Testis (tissue), 3 donors: ENCODE results near the gene HUNK. TPM values are rescaled to one million over a fixed set of nuclear protein-coding genes. Genes with fewer than 3 reads are reported as not detected.

Experiments
- DNase-seq: peaks from one replicate; pipeline ENCODE4 v3.0.0-alpha.2; 2019
- H3K27ac ChIP-seq, 2 donors: fragments of 200-600 bp; sonication (generic); one replicate each; pipeline ENCODE4 v1.5.1; 2019
- H3K27me3 ChIP-seq: fragments of 200-600 bp; sonication (generic); one replicate; pipeline ENCODE4 v1.5.1; 2019
- H3K36me3 ChIP-seq: fragments of 200-600 bp; sonication (generic); one replicate; pipeline ENCODE4 v1.5.1; 2017; ENCODE audit warnings: low read depth; ENCODE audit errors: missing control alignments
- H3K4me1 ChIP-seq: fragments of 200-600 bp; sonication (generic); one replicate; pipeline ENCODE4 v1.5.1; 2019
- H3K4me3 ChIP-seq, 2 donors: fragments of 200-600 bp; sonication (generic); one replicate each; pipeline ENCODE4 v1.5.1; 2017 to 2019
- H3K9me3 ChIP-seq: fragments of 200-600 bp; sonication (generic); one replicate; pipeline ENCODE4 v1.5.1; 2017
- CTCF ChIP-seq, 3 experiments: fragments of 450-650 bp in 2 of 3; fragments of 200-600 bp in 1 of 3; sonication (generic) in 1 of 3; IDR thresholded peaks; one replicate each; pipeline ENCODE4 v1.5.1; 2016 to 2019; ENCODE audit warnings: antibody characterized with exemption in 3 of 3, mild to moderate bottlenecking in 2 of 3, moderate library complexity in 1 of 3
- POLR2A ChIP-seq: fragments of 450-650 bp; IDR thresholded peaks from one replicate; pipeline ENCODE4 v1.6.1; 2017; ENCODE audit warnings: antibody characterized with exemption, mild to moderate bottlenecking, moderate library complexity
- WGBS, 2 donors: methylation state at CpG; one replicate each; pipeline ENCODE4 v1.1.5; 2018; 5-methylcytosine and 5-hydroxymethylcytosine counted together
- intact Hi-C: fragments of 100-400 bp; cut with DNase I; formaldehyde crosslinking; loops from one replicate; pipeline ENCODE4 v1.15.1; 2023; ENCODE audit warnings: low total_unique reads
- polyA plus RNA-seq: library from polyadenylated mRNA; stranded (reverse); fragments of 350-450 nt; fragmentation: Illumina TruSeq; extraction: RNeasy Lipid Tissue Mini Kit (QIAGEN cat#74804); gene quantifications from one replicate; pipeline ENCODE4 v1.2.3, GENCODE V29; 2014; ENCODE audit warnings: low read depth, low replicate concordance; ENCODE audit not compliant: insufficient read depth
- total RNA-seq, 2 donors: library from RNA; depleted of rRNA; stranded (reverse); fragments of >200 nt; gene quantifications; one replicate each; pipeline ENCODE4 v1.2.3, GENCODE V29; 2016

Gene HUNK
- total and polyA plus RNA-seq, 3 donors from 2014 or later, result 2.1 to 7.6 (median 6.8) TPM

GRCh38 chr21:31922881-31923280 is 50.1 kb downstream of the HUNK start:
- intact Hi-C loops, result no loop called here
- Histone ChIP-seq H3K4me3 (no peak overlapping the region), H3K36me3 (no peaks in the 10 kb centered on the region), H3K27ac (no peak overlapping the region), H3K9me3 (no peaks in the 10 kb centered on the region), H3K4me1 (no peaks in the 10 kb centered on the region), H3K27me3 (no peaks in the 10 kb centered on the region)
- 93% methylated on average over 10 of the region's 10 CpGs for WGBS, 2 donors
- DNase-seq, result no peak
- no peak for TF ChIP-seq CTCF (IDR thresholded peaks at IDR 0.05)
- TF ChIP-seq POLR2A, result no peak

DNA sequence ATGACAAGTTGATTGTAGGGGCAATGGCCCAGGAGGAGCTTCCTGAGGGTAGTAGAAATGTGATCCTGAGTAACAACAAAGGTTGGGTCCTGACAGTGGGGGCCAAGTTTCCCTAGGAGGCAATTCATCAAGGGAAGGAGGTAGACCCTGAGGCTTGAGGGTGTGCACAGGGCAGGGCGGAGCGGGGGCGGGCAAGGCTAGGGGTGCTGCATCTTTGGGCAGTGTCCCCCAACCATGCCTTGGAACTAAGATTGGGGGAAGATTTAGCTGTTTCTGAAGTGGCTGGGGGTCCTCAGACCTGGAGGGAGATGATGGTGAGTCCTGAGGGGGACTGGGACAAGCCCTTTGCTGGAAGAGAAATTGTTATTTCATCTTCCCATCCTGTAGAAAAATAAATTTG is 50.9 kb downstream of the HUNK start:
- intact Hi-C loops, result no loop called here
- H3K4me3 ChIP-seq, result no peak overlapping the region
- no peaks in the 10 kb centered on the region for H3K36me3 ChIP-seq
- H3K27me3 ChIP-seq, result no peaks in the 10 kb centered on the region
- no peaks in the 10 kb centered on the region for H3K4me1 ChIP-seq
- WGBS, 2 donors, result 88 to 95% methylated on average over 3 of the region's 3 CpGs
- TF ChIP-seq POLR2A (no peak), CTCF (IDR thresholded peaks at IDR 0.05) (no peak)
- DNase-seq, result no peak
- no peak overlapping the region for H3K27ac ChIP-seq
- no peaks in the 10 kb centered on the region for H3K9me3 ChIP-seq

GRCh38 chr21:31924548-31924947 is 51.7 kb downstream of the HUNK start:
- no peaks in the 10 kb centered on the region for H3K36me3 ChIP-seq
- no peak for DNase-seq
- H3K4me3 ChIP-seq, result no peak overlapping the region
- H3K27ac ChIP-seq, result no peak overlapping the region
- no peaks in the 10 kb centered on the region for H3K9me3 ChIP-seq
- TF ChIP-seq POLR2A, result no peak
- 95 to 97% methylated on average over 6 to 13 of the region's 13 CpGs for WGBS, 2 donors
- intact Hi-C loops, result no loop called here
- H3K27me3 ChIP-seq, result no peaks in the 10 kb centered on the region
- H3K4me1 ChIP-seq, result no peaks in the 10 kb centered on the region

DNA sequence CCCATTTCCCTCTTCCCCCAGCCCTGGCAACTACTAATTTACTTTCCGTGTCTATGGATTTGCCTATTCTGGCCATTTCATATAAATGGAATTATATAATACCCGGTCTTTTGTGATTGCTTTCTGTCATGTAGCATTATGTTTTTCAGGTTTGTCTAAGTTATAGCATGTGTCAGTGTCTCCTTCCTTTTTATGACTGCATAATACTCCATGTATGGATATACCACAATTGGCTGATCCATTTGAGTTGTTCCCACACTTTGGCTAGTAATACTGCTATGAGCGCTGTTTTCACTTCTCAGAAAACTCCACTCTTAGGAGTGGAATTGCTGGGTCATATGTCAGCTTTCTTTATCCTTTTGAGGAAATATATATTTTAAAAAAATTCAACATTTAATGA is 53.7 kb downstream of the HUNK start:
- Histone ChIP-seq H3K4me1 (no peaks in the 10 kb centered on the region), H3K27me3 (no peaks in the 10 kb centered on the region), H3K27ac (no peak overlapping the region), H3K4me3 (no peak overlapping the region), H3K9me3 (no peaks in the 10 kb centered on the region), H3K36me3 (no peaks in the 10 kb centered on the region)
- no peak for DNase-seq
- 95 to 96% methylated on average over 3 of the region's 3 CpGs for WGBS, 2 donors
- TF ChIP-seq CTCF (IDR thresholded peaks at IDR 0.05) (no peak), POLR2A (no peak)
- intact Hi-C loops, result no loop called here

GRCh38 chr21:31927689-31928353 is 55.0 kb downstream of the HUNK start:
- no peak overlapping the region for H3K27ac ChIP-seq

More at GRCh38 chr21:31927689-31928353, 55.0 kb downstream of the HUNK start:
- no peaks in the 10 kb centered on the region for H3K36me3 ChIP-seq
- H3K4me3 ChIP-seq, result no peak overlapping the region
- no peaks in the 10 kb centered on the region for H3K27me3 ChIP-seq
- intact Hi-C loops, result no loop called here
- TF ChIP-seq CTCF (IDR thresholded peaks at IDR 0.05) (no peak), POLR2A (no peak)
- H3K4me1 ChIP-seq, result no peaks in the 10 kb centered on the region
- no peak for DNase-seq
- WGBS, 2 donors, result 89% methylated on average over 13 of the region's 13 CpGs
- no peaks in the 10 kb centered on the region for H3K9me3 ChIP-seq
